PC-3 (cell line): Measurements from ENCODE around the gene PLXNB2.

ENCODE experiments used
- CTCF ChIP-seq: fragments of 300-600 bp; sonication (generic); conservative IDR thresholded peaks from 2 replicates; pipeline ENCODE4 v1.5.1; 2017; ENCODE audit warnings: antibody characterized with exemption, low read depth, mild to moderate bottlenecking, low read length
- EZH2 ChIP-seq: fragments of 300-600 bp; sonication (generic); IDR thresholded peaks from one replicate; pipeline ENCODE4 v1.6.1; 2017; ENCODE audit warnings: antibody characterized with exemption, mild to moderate bottlenecking, low read length; ENCODE audit not compliant: unreplicated experiment
- EZH2phosphoT487 ChIP-seq: fragments of 300-600 bp; sonication (generic); IDR thresholded peaks from 2 replicates; pipeline ENCODE4 v1.6.1; 2018; ENCODE audit warnings: mild to moderate bottlenecking, antibody characterized with exemption, low read length, borderline replicate concordance

DNA sequence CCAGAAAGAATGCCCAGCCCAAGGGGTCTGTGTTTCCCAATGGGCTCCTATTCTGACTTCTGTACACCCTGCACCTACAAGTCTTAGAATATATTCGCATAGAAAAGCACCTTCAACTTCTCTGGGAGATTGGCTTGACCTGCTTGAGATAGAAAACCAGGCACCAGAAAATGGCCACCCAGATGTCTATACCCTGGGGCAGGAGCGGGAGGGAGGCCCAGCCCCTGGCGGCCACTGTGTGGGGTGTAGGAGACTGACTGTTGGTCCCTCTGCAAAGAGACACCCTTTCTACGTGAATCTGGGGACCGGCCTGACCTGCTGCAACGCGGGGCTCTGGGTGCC is 10.9 kb upstream of the PLXNB2 start:
- TF ChIP-seq CTCF = no peak
- TF ChIP-seq EZH2phosphoT487 = no peak
- TF ChIP-seq EZH2 = no peak
